ENCODE results near the gene FOXN3. TPM values are rescaled to one million over a fixed set of nuclear protein-coding genes. Genes with fewer than 3 reads are reported as not detected.
"Not testable (repeated sequence)": the region's sequence is repeated elsewhere in the genome, so short reads cannot be mapped to it uniquely, and the experiment has no call there.

FOXN3 gene
- total RNA-seq, 1 donor from 2014 or later, result 34.5 TPM

DNA sequence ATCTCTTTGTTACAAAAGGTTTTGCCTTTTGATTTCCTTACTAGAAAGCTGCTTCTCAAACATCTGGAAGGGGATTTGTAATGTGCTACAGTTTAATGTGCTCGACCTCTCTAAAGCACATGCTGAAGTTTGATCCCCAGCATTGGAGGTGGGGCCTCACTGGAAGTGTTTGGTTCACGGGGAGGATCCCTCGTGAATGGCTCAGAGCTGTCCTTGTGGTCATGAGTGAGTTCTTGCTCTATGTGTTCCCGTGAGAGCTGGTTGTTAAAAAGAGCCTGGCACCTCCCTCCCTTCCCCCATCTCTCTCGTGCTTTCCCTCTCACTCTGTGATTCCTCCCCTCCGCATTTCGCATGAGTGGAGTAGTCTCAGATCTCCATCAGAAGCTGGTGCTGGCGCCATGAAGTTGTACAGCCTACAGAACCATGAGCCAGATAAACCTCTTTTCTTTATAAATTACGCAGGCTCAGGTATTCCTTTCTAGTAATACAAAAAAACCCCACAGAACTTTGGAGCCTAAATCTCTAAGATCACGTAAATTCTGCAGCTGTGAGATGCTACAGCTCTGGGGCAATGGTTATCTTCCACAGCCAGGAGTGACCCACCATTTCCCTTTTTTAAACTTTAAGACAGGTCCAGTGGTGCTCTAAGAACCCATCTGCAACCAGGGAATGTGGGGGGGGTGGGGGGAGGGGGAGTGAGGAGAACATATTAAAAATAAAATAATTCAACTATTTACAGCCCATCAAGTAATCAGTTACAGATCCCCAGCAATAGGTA lies 214.4 kb downstream of the FOXN3 start:
- no peaks in the 10 kb centered on the region for H3K36me3 ChIP-seq (ENCODE audit: control insufficient read depth, insufficient read depth, low read length)
- TF ChIP-seq, protein P1, sequence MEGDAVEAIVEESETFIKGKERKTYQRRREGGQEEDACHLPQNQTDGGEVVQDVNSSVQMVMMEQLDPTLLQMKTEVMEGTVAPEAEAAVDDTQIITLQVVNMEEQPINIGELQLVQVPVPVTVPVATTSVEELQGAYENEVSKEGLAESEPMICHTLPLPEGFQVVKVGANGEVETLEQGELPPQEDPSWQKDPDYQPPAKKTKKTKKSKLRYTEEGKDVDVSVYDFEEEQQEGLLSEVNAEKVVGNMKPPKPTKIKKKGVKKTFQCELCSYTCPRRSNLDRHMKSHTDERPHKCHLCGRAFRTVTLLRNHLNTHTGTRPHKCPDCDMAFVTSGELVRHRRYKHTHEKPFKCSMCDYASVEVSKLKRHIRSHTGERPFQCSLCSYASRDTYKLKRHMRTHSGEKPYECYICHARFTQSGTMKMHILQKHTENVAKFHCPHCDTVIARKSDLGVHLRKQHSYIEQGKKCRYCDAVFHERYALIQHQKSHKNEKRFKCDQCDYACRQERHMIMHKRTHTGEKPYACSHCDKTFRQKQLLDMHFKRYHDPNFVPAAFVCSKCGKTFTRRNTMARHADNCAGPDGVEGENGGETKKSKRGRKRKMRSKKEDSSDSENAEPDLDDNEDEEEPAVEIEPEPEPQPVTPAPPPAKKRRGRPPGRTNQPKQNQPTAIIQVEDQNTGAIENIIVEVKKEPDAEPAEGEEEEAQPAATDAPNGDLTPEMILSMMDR (IDR thresholded peaks at IDR 0.05; ENCODE audit: insufficient read depth, low read length, poor library complexity, severe bottlenecking), result no peak

GRCh38 chr14:89201645-89202044 lies 215.4 kb downstream of the FOXN3 start:
- Histone ChIP-seq H3K4me3 (ENCODE audit: low read depth, low read length) (no peak overlapping the region), H3K36me3 (ENCODE audit: control insufficient read depth, insufficient read depth, low read length) (no peaks in the 10 kb centered on the region), H3K27me3 (ENCODE audit: control insufficient read depth, insufficient read depth, low read length) (no peaks in the 10 kb centered on the region)
- TF ChIP-seq, protein P1 (IDR thresholded peaks at IDR 0.05; ENCODE audit: insufficient read depth, low read length, poor library complexity, severe bottlenecking), result no peak
- no peak for DNase-seq (ENCODE audit: low read depth)

More for the DNA sequence above, 214.4 kb downstream of the FOXN3 start:
- Histone ChIP-seq H3K4me3 (ENCODE audit: low read depth, low read length) (no peak overlapping the region), H3K27me3 (ENCODE audit: control insufficient read depth, insufficient read depth, low read length) (no peaks in the 10 kb centered on the region)
- no peak for DNase-seq (ENCODE audit: low read depth)

- H3K36me3 ChIP-seq (ENCODE audit: control insufficient read depth, insufficient read depth, low read length); H3K27me3 ChIP-seq (ENCODE audit: control insufficient read depth, insufficient read depth, low read length); H3K4me3 ChIP-seq (ENCODE audit: low read depth, low read length); DNase-seq (ENCODE audit: low read depth): not testable (repeated sequence)
Measured at GRCh38 chr14:89199357-89199756, 217.7 kb downstream of the FOXN3 start.

DNA sequence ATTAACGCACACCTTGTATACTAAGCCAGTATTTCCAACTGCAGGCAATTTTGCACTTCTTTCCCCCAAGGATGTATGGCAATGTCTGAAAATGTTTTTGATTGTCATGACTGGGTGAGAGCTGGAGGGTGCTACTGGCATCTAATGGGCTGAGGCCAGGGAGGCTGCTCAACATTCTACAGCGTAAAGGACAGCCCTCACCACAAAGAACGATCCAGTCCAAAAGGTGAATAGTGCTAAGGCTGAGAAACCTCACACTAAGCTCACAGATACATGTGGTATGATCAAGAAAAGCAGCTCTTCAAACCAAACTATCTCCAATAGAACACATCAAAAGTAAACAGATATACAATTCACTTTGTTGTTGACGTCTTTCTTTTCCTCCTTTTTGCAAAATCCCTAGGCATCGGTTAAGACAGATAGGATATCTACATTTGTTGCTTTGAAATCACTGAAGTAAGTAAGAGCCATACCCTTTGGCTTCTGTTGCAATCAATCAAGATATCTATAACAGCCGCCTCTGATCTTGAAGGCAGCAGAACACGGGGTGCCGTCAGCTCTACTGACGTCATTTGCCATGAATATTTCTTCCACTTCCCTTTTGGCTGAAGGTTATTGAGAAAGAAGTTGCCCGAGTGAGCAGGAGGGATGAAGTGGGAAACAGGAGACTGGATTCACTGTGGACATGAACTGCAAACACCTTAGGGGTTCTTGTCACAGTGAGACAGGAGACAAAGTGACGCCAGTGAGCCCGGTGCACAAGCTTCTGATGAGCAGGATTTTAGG lies 218.3 kb downstream of the FOXN3 start:
- DNase-seq (ENCODE audit: low read depth), result no peak
- TF ChIP-seq, protein P1 (IDR thresholded peaks at IDR 0.05; ENCODE audit: insufficient read depth, low read length, poor library complexity, severe bottlenecking), result no peak
- Histone ChIP-seq H3K27me3 (ENCODE audit: control insufficient read depth, insufficient read depth, low read length) (no peaks in the 10 kb centered on the region), H3K4me3 (ENCODE audit: low read depth, low read length) (no peak overlapping the region), H3K36me3 (ENCODE audit: control insufficient read depth, insufficient read depth, low read length) (no peaks in the 10 kb centered on the region)

- H3K4me3 ChIP-seq (ENCODE audit: low read depth, low read length), result no peak overlapping the region
- no peaks in the 10 kb centered on the region for H3K36me3 ChIP-seq (ENCODE audit: control insufficient read depth, insufficient read depth, low read length)
- DNase-seq (ENCODE audit: low read depth), result no peak
- H3K27me3 ChIP-seq (ENCODE audit: control insufficient read depth, insufficient read depth, low read length), result no peaks in the 10 kb centered on the region
- TF ChIP-seq, protein P1 (IDR thresholded peaks at IDR 0.05; ENCODE audit: insufficient read depth, low read length, poor library complexity, severe bottlenecking), result no peak
Measured at GRCh38 chr14:89197623-89198022, 219.4 kb downstream of the FOXN3 start.

DNA sequence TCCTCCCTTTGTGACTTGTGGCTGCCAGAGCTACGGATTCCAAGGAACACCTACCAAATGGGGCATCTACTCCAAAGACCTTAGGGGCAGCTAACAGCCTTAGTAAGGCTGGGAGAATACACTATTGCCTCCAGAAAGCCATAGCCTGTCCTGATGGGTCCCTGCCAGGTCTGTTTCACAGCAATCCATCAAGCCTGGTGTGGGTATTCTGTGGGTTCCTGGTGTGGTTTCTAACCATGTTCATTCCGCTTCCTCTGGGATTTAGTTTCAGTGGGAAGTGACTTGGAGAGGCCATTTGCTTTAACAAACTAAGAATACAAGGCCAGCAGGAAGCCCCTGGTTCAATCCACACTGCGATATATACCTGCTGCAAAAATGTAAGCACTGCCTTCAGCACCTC lies 220.5 kb downstream of the FOXN3 start:
- no peak for DNase-seq (ENCODE audit: low read depth)
- TF ChIP-seq, protein P1 (IDR thresholded peaks at IDR 0.05; ENCODE audit: insufficient read depth, low read length, poor library complexity, severe bottlenecking), result no peak
- no peaks in the 10 kb centered on the region for H3K36me3 ChIP-seq (ENCODE audit: control insufficient read depth, insufficient read depth, low read length)
- no peak overlapping the region for H3K4me3 ChIP-seq (ENCODE audit: low read depth, low read length)
- no peaks in the 10 kb centered on the region for H3K27me3 ChIP-seq (ENCODE audit: control insufficient read depth, insufficient read depth, low read length)

All from kidney epithelial cell (primary cell).